Measurements from ENCODE around the gene TNRC6B.

The TNRC6B gene

GRCh38 chr22:40332319-40332781 is 154.6 kb downstream of the TNRC6B start:
- H3K4me3 ChIP-seq (replicated peaks in 1 of 2; ENCODE audit: low read depth in 2 of 2, low read length in 2 of 2): no peak overlapping the region
- no peak for TF ChIP-seq CTCF (IDR thresholded peaks at IDR 0.05; ENCODE audit: low read depth, low read length)
- peak; percentile 20 to 39 for DNase-seq (ENCODE audit: low read depth in 2 of 2)

- TF ChIP-seq CTCF (IDR thresholded peaks at IDR 0.05; ENCODE audit: low read depth, low read length): no peak
- H3K4me3 ChIP-seq (replicated peaks in 1 of 2; ENCODE audit: low read depth in 2 of 2, low read length in 2 of 2): no peak overlapping the region
- DNase-seq (ENCODE audit: low read depth in 2 of 2): no peak
These were observed 156.3 kb downstream of the TNRC6B start for GRCh38 chr22:40334060-40334459.

- no peak for TF ChIP-seq CTCF (IDR thresholded peaks at IDR 0.05; ENCODE audit: low read depth, low read length)
- DNase-seq (ENCODE audit: low read depth in 2 of 2): no peak
- no peak overlapping the region for H3K4me3 ChIP-seq (replicated peaks in 1 of 2; ENCODE audit: low read depth in 2 of 2, low read length in 2 of 2)
These were observed 157.2 kb downstream of the TNRC6B start for GRCh38 chr22:40334899-40335298.

- no peak overlapping the region for H3K4me3 ChIP-seq (replicated peaks in 1 of 2; ENCODE audit: low read depth in 2 of 2, low read length in 2 of 2)
- no peak for DNase-seq (ENCODE audit: low read depth in 2 of 2)
- TF ChIP-seq CTCF (IDR thresholded peaks at IDR 0.05; ENCODE audit: low read depth, low read length): no peak
These were observed 157.6 kb downstream of the TNRC6B start for GRCh38 chr22:40335358-40335757.

- DNase-seq (ENCODE audit: low read depth in 2 of 2): no peak
- TF ChIP-seq CTCF (IDR thresholded peaks at IDR 0.05; ENCODE audit: low read depth, low read length): no peak
These were observed 162.3 kb downstream of the TNRC6B start for GRCh38 chr22:40340044-40340443.

GRCh38 chr22:40341604-40342003 is 163.9 kb downstream of the TNRC6B start:
- no peak for TF ChIP-seq CTCF (IDR thresholded peaks at IDR 0.05; ENCODE audit: low read depth, low read length)
- H3K4me3 ChIP-seq (replicated peaks in 1 of 2; ENCODE audit: low read depth in 2 of 2, low read length in 2 of 2): no peak overlapping the region
- DNase-seq (ENCODE audit: low read depth in 2 of 2): no peak

More at GRCh38 chr22:40340044-40340443, 162.3 kb downstream of the TNRC6B start:
- no peak overlapping the region for H3K4me3 ChIP-seq (replicated peaks in 1 of 2; ENCODE audit: low read depth in 2 of 2, low read length in 2 of 2)

- TF ChIP-seq CTCF (IDR thresholded peaks at IDR 0.05; ENCODE audit: low read depth, low read length): no peak
- DNase-seq (ENCODE audit: low read depth in 2 of 2): no peak
- no peak overlapping the region for H3K4me3 ChIP-seq (replicated peaks in 1 of 2; ENCODE audit: low read depth in 2 of 2, low read length in 2 of 2)
These were observed 164.8 kb downstream of the TNRC6B start for GRCh38 chr22:40342521-40342920.

All from cardiac fibroblast (primary cell).